HCT116 (cell line): Measurements from ENCODE around the gene PRR14. TPM values are rescaled to one million over a fixed set of nuclear protein-coding genes. Genes with fewer than 3 reads are reported as not detected.

Experiments
- ATAC-seq: fragments of 200-7000 bp; cut with Tn5 transposase; 2 replicates; pipeline ENCODE4 v1.9.1; 2020; ENCODE audit warnings: mild to moderate bottlenecking, moderate library complexity
- BruUV-seq: library from RNA; stranded (reverse); fragments of 400-500 nt; replicated peaks from 2 replicates; lab custom pipeline; 2021; lab: Mats Ljungman, UMichigan
- CTCF ChIA-PET: fragments of 300-600 bp; sonication (Branson Sonifier 250); formaldehyde crosslinking; loops from one replicate; lab custom pipeline; 2021; ENCODE audit warnings: antibody characterized with exemption; lab: Charles Lee
- POLR2A ChIA-PET: fragments of 300-600, 350-600 bp; sonication (Branson Sonifier 250); formaldehyde crosslinking; loops from one replicate; lab custom pipeline; 2021; ENCODE audit warnings: antibody characterized with exemption; lab: Charles Lee
- RAD21 ChIA-PET, 2 experiments: fragments of 300-600 bp; sonication (Branson Sonifier 250); formaldehyde crosslinking; loops; one replicate each; lab custom pipeline; 2023; ENCODE audit warnings: low total read pairs in 2 of 2; ENCODE audit not compliant: uncharacterized antibody in 2 of 2, unreplicated experiment in 2 of 2, low non-redundant PET in 1 of 2; lab: Charles Lee
- DNase-seq: peaks from one replicate; pipeline ENCODE4 v3.0.0-alpha.2; 2010; ENCODE audit warnings: low read depth, low spot score
- H2AFZ ChIP-seq: fragments of 200-600 bp; shearing (Covaris generic), sonication (generic); 2 replicates; pipeline ENCODE4 v1.6.1; 2017; ENCODE audit warnings: low read depth, mixed run types, mixed read lengths, antibody characterized with exemption, low read length; ENCODE audit not compliant: poor library complexity, severe bottlenecking
- H3K27ac ChIP-seq: 2 replicates; pipeline ENCODE4 v1.5.1; 2012; ENCODE audit warnings: low read depth, low read length
- H3K27me3 ChIP-seq: fragments of 200-600 bp; sonication (generic); 2 replicates; pipeline ENCODE4 v1.6.1; 2016; ENCODE audit warnings: mixed run types, low read length, mixed read lengths; ENCODE audit not compliant: insufficient read depth
- H3K36me3 ChIP-seq, 2 experiments: fragments of 200-500 bp in 1 of 2; fragments of 200-600 bp in 1 of 2; sonication (Bioruptor generic) in 1 of 2; sonication (generic) in 1 of 2; 2 replicates each; pipeline versions ENCODE4 v1.5.1 to v1.6.1; 2014 to 2016; ENCODE audit warnings: low read length in 2 of 2, inconsistent platforms in 1 of 2, mixed read lengths in 1 of 2, mixed run types in 1 of 2; ENCODE audit not compliant: insufficient read depth in 2 of 2, control insufficient read depth in 1 of 2
- H3K4me1 ChIP-seq, 2 experiments: fragments of 200-600 bp in 1 of 2; sonication (generic) in 1 of 2; 2 replicates each; pipeline versions ENCODE4 v1.5.1 to v1.6.1; 2012 to 2017; ENCODE audit warnings: low read length in 2 of 2, inconsistent platforms in 1 of 2, mild to moderate bottlenecking in 1 of 2, mixed read lengths in 1 of 2, mixed run types in 1 of 2, moderate library complexity in 1 of 2; ENCODE audit not compliant: insufficient read depth in 2 of 2, control insufficient read depth in 1 of 2
- H3K4me2 ChIP-seq: fragments of 200-600 bp; sonication (generic); 2 replicates; pipeline ENCODE4 v1.6.1; 2017; ENCODE audit warnings: mixed run types, low read length, mixed read lengths
- H3K4me3 ChIP-seq, 2 experiments: fragments of 200-600 bp in 1 of 2; sonication (generic) in 1 of 2; replicated peaks in 1 of 2; 2 replicates each; pipeline ENCODE4 v1.5.1; 2011 to 2016; ENCODE audit warnings: low read length in 2 of 2, control low read depth in 1 of 2, low read depth in 1 of 2, mild to moderate bottlenecking in 1 of 2, mixed read lengths in 1 of 2, mixed run types in 1 of 2
- H3K79me2 ChIP-seq: fragments of 200-600 bp; sonication (generic); 2 replicates; pipeline ENCODE4 v1.6.1; 2017; ENCODE audit warnings: mild to moderate bottlenecking, mixed run types, low read length, moderate library complexity, mixed read lengths; ENCODE audit not compliant: insufficient read depth
- H3K9ac ChIP-seq: fragments of 200-600 bp; sonication (generic); 2 replicates; pipeline ENCODE4 v1.6.1; 2016; ENCODE audit warnings: low read length, mixed read lengths
- H3K9me2 ChIP-seq: fragments of 200-600 bp; sonication (generic), shearing (Covaris generic); 2 replicates; pipeline ENCODE4 v1.6.1; 2017; ENCODE audit warnings: mixed run types, mild to moderate bottlenecking, moderate library complexity; ENCODE audit not compliant: insufficient read depth
- H3K9me3 ChIP-seq, 2 experiments: fragments of 200-500 bp in 1 of 2; fragments of 200-600 bp in 1 of 2; sonication (Bioruptor generic) in 1 of 2; sonication (generic) in 1 of 2; 2 replicates each; pipeline ENCODE4 v1.6.1; 2014 to 2017; ENCODE audit warnings: low read length in 2 of 2, mixed read lengths in 2 of 2, inconsistent platforms in 1 of 2, low read depth in 1 of 2, mild to moderate bottlenecking in 1 of 2, mixed run types in 1 of 2, moderate library complexity in 1 of 2; ENCODE audit not compliant: control insufficient read depth in 1 of 2, insufficient read depth in 1 of 2
- H4K20me1 ChIP-seq: fragments of 200-600 bp; sonication (generic), shearing (Covaris generic); 2 replicates; pipeline ENCODE4 v1.6.1; 2017; ENCODE audit warnings: mixed run types, mild to moderate bottlenecking, moderate library complexity; ENCODE audit not compliant: insufficient read depth
- ATF3 ChIP-seq: IDR thresholded peaks from 2 replicates; pipeline ENCODE4 v1.6.1; 2012
- MAX ChIP-seq: IDR thresholded peaks from 2 replicates; pipeline ENCODE4 v1.6.1; 2012
- POLR2A ChIP-seq: IDR thresholded peaks from 2 replicates; pipeline ENCODE4 v1.7.0; 2011; ENCODE audit warnings: borderline replicate concordance; ENCODE audit not compliant: insufficient read depth, insufficient read length; ENCODE audit errors: extremely low read depth
- POLR2AphosphoS5 ChIP-seq: IDR thresholded peaks from 2 replicates; pipeline ENCODE4 v1.6.1; 2011; ENCODE audit warnings: mild to moderate bottlenecking, low read depth, low read length, moderate library complexity
- RAD21 ChIP-seq: IDR thresholded peaks from 2 replicates; pipeline ENCODE4 v1.6.1; 2012; ENCODE audit warnings: low read depth, mild to moderate bottlenecking
- REST ChIP-seq: IDR thresholded peaks from 2 replicates; pipeline ENCODE4 v1.6.1; 2012; ENCODE audit warnings: low read depth
- SIN3A ChIP-seq: IDR thresholded peaks from 2 replicates; pipeline ENCODE4 v1.6.1; 2012; ENCODE audit warnings: low read depth
- TCF7L2 ChIP-seq: IDR thresholded peaks from 2 replicates; pipeline ENCODE4 v1.7.0; 2011; ENCODE audit warnings: borderline replicate concordance, inconsistent platforms; ENCODE audit not compliant: insufficient read depth, insufficient read length; ENCODE audit errors: extremely low read depth
- ZFX ChIP-seq: fragments of 450-650 bp; IDR thresholded peaks from 2 replicates; pipeline ENCODE4 v1.6.1; 2017
- intact Hi-C: fragments of 100-400 bp; cut with micrococcal nuclease; formaldehyde crosslinking; loops from 2 replicates; pipeline ENCODE4 v1.10.0; 2022
- total RNA-seq: library from RNA; stranded (reverse); gene quantifications from one replicate; pipeline ENCODE4 v1.2.1, GENCODE V29; 2021; ENCODE audit not compliant: unreplicated experiment

The PRR14 gene
- total RNA-seq, 1 experiment from 2014 or later: 56.2 TPM

GRCh38 chr16:30649725-30650368 is 913 bp upstream of the PRR14 start:
- BruUV-seq: TSS peak; percentile 83
- no peak for DNase-seq
- H3K4me1 ChIP-seq: peaks cover 7 to 16% of the 10 kb centered on the region in 2 experiments; a peak in 3 of 4 replicates
- no peaks in the 10 kb centered on the region for H3K9me3 ChIP-seq
- no peak for ATAC-seq
- peaks cover 15% of the 10 kb centered on the region; the same call in 1 of the 2 replicates for H3K79me2 ChIP-seq
- intact Hi-C loops: loop anchor here (2.0 kb wide), 1 partner anchor 273 kb away; the partner anchor contains the start of gene FBXL19
- ChIA-PET POLR2A (interaction anchor here (0.6 to 1.5 kb wide), 8 partner anchors 16 to 888 kb away, joined by 3 to 12 read pairs (median 4); partner anchors contain the start of gene DCTPP1), RAD21 (interaction anchor here in 1 of 2 experiments (0.9 kb wide), 1 partner anchor 220 kb away, joined by 3 read pairs; the partner anchor contains the start of gene DCTPP1), CTCF (interaction anchor here (0.5 to 1.5 kb wide), 10 partner anchors 9 to 485 kb away, joined by 3 to 6 read pairs (median 4); partner anchors contain the start of genes DCTPP1, ZNF48 and ZNF771)
- H2AFZ ChIP-seq: no peak overlapping the region
- H3K27ac ChIP-seq: peak overlapping the region; percentile 88
- no peaks in the 10 kb centered on the region for H4K20me1 ChIP-seq
- no peaks in the 10 kb centered on the region for H3K27me3 ChIP-seq
- peak overlapping the region; percentile 95 for H3K4me2 ChIP-seq
- peaks cover 3 to 15% of the 10 kb centered on the region in 2 experiments; a peak in 3 of 4 replicates for H3K36me3 ChIP-seq
- no peaks in the 10 kb centered on the region for H3K9me2 ChIP-seq
- TF ChIP-seq ATF3 (no peak), ZFX (no peak), POLR2AphosphoS5 (no peak), RAD21 (no peak), TCF7L2 (no peak), MAX (no peak), REST (no peak), POLR2A (no peak), SIN3A (no peak)
- peak overlapping the region; percentile 22 to 97; a peak in 3 of 4 replicates for H3K4me3 ChIP-seq
- peak overlapping the region; percentile 96; the same call in 1 of the 2 replicates for H3K9ac ChIP-seq
